Endodermal cell (in vitro differentiated cells): ENCODE measurements around the gene KISS1R. TPM values are rescaled to one million over a fixed set of nuclear protein-coding genes. Genes with fewer than 3 reads are reported as not detected.
"Not testable (repeated sequence)": the region's sequence is repeated elsewhere in the genome, so short reads cannot be mapped to it uniquely, and the experiment has no call there.

Source experiments
- DNase-seq: peaks from one replicate; pipeline ENCODE4 v3.0.0-alpha.2; 2017
- H3K27ac ChIP-seq: 2 replicates; pipeline ENCODE4 v1.5.1; 2013; ENCODE audit warnings: mild to moderate bottlenecking, low read depth, low read length, moderate library complexity
- H3K27me3 ChIP-seq: 2 replicates; pipeline ENCODE4 v1.6.1; 2013; ENCODE audit warnings: mild to moderate bottlenecking, low read length, moderate library complexity; ENCODE audit not compliant: insufficient read depth, control insufficient read depth, poor library complexity, severe bottlenecking
- H3K36me3 ChIP-seq: 2 replicates; pipeline ENCODE4 v1.7.0; 2013; ENCODE audit warnings: mild to moderate bottlenecking, low read length, moderate library complexity; ENCODE audit not compliant: control insufficient read depth, insufficient read depth
- H3K4me1 ChIP-seq: one replicate; pipeline ENCODE4 v1.7.0; 2013; ENCODE audit warnings: low read length; ENCODE audit not compliant: control insufficient read depth, insufficient read depth
- H3K4me3 ChIP-seq: 2 replicates; pipeline ENCODE4 v1.5.1; 2013; ENCODE audit warnings: mild to moderate bottlenecking, low read length, moderate library complexity
- H3K9ac ChIP-seq: 2 replicates; pipeline ENCODE4 v1.6.1; 2013; ENCODE audit warnings: mild to moderate bottlenecking, low read length, moderate library complexity; ENCODE audit not compliant: poor library complexity, severe bottlenecking; ENCODE audit errors: extremely low read depth
- H3K9me3 ChIP-seq: 2 replicates; pipeline ENCODE4 v1.6.1; 2013; ENCODE audit warnings: mild to moderate bottlenecking, low read length, moderate library complexity; ENCODE audit not compliant: control insufficient read depth
- H3K27ac Mint-ChIP-seq: 2 replicates; pipeline ENCODE4 v1.8.0; 2020; ENCODE audit warnings: mixed read lengths
- H3K27me3 Mint-ChIP-seq: 2 replicates; pipeline ENCODE4 v1.8.0; 2021; ENCODE audit warnings: mild to moderate bottlenecking, mixed read lengths; ENCODE audit not compliant: insufficient read depth
- H3K36me3 Mint-ChIP-seq: 2 replicates; pipeline ENCODE4 v1.8.0; 2020; ENCODE audit warnings: low read depth, mixed read lengths
- H3K4me1 Mint-ChIP-seq: 2 replicates; pipeline ENCODE4 v1.8.0; 2020; ENCODE audit warnings: mixed read lengths
- H3K4me3 Mint-ChIP-seq: 2 replicates; pipeline ENCODE4 v1.8.0; 2020; ENCODE audit warnings: mild to moderate bottlenecking, moderate library complexity, mixed read lengths
- H3K9me3 Mint-ChIP-seq: 2 replicates; pipeline ENCODE4 v1.8.0; 2020; ENCODE audit warnings: mild to moderate bottlenecking, mixed read lengths
- CTCF ChIP-seq: fragments of 200-600 bp; sonication (generic); conservative IDR thresholded peaks from 2 replicates; pipeline ENCODE4 v1.5.0; 2021; ENCODE audit warnings: antibody characterized with exemption, mild to moderate bottlenecking
- WGBS, 2 experiments: methylation state at CpG; one replicate each; pipeline versions ENCODE4 v1.1.5 to v1.1.7; 2013; ENCODE audit warnings: missing lambda C conversion rate in 2 of 2, mixed read lengths in 1 of 2; ENCODE audit not compliant: insufficient coverage in 1 of 2, insufficient read length in 1 of 2; 5-methylcytosine and 5-hydroxymethylcytosine counted together
- total RNA-seq, 2 donors: library from RNA; stranded (reverse); fragmentation: NEBNext Ultra II Directional in 1 of 2; extraction: Animal tissue kit (Norgen Biotek cat#: 25700) in 1 of 2; gene quantifications; 2 replicates in 1 of 2; 3 replicates in 1 of 2; pipeline ENCODE4 v1.2.1, GENCODE V29; 2021

KISS1R gene
- total RNA-seq, 2 donors from 2014 or later = 0.73 TPM; not detected in 1

- H3K9me3 Mint-ChIP-seq = no peaks in the 10 kb centered on the region
- no peak for DNase-seq
- H3K4me1 Mint-ChIP-seq = no peaks in the 10 kb centered on the region
- peaks cover 45% of the 10 kb centered on the region for H3K36me3 ChIP-seq
- H3K9ac ChIP-seq = no peak overlapping the region
- no peak for TF ChIP-seq CTCF
- H3K27me3 ChIP-seq = no peaks in the 10 kb centered on the region
- no peak overlapping the region for H3K27ac ChIP-seq
- H3K4me3 Mint-ChIP-seq = no peak overlapping the region
- H3K27me3 Mint-ChIP-seq = no peaks in the 10 kb centered on the region
- H3K4me3 ChIP-seq = no peak overlapping the region
- peaks cover 15% of the 10 kb centered on the region for H3K36me3 Mint-ChIP-seq
- H3K9me3 ChIP-seq = no peaks in the 10 kb centered on the region
- 95 to 98% methylated on average over 26 of the region's 26 CpGs for WGBS, 2 experiments
- no peaks in the 10 kb centered on the region for H3K4me1 ChIP-seq
- H3K27ac Mint-ChIP-seq = no peak overlapping the region
Measured at GRCh38 chr19:889662-890295, 27.4 kb upstream of the KISS1R start.

GRCh38 chr19:890831-891230 is 26.3 kb upstream of the KISS1R start:
- H3K27me3 Mint-ChIP-seq = no peaks in the 10 kb centered on the region

GRCh38 chr19:891421-892200 is 25.5 kb upstream of the KISS1R start:
- 89 to 96% methylated on average over 21 to 42 of the region's 50 CpGs for WGBS, 2 experiments
- H3K4me1 Mint-ChIP-seq, H3K27me3 Mint-ChIP-seq, H3K4me1 ChIP-seq, H3K27ac Mint-ChIP-seq, H3K27ac ChIP-seq, H3K9me3 ChIP-seq, DNase-seq, H3K9me3 Mint-ChIP-seq, H3K27me3 ChIP-seq: not testable (repeated sequence)
- peak overlapping the region; percentile 72 for H3K4me3 Mint-ChIP-seq
- peaks cover 31% of the 10 kb centered on the region for H3K36me3 ChIP-seq
- peak overlapping the region; percentile 89 for H3K4me3 ChIP-seq
- peak overlapping the region; percentile 62 for H3K9ac ChIP-seq
- H3K36me3 Mint-ChIP-seq = peaks cover 18% of the 10 kb centered on the region

More at GRCh38 chr19:890831-891230, 26.3 kb upstream of the KISS1R start:
- Histone ChIP-seq H3K4me3 (no peak overlapping the region), H3K36me3 (peaks cover 39% of the 10 kb centered on the region), H3K9ac (no peak overlapping the region), H3K9me3 (no peaks in the 10 kb centered on the region), H3K27me3 (no peaks in the 10 kb centered on the region), H3K4me1 (no peaks in the 10 kb centered on the region), H3K27ac (no peak overlapping the region)
- Mint-ChIP-seq H3K4me1 (peaks cover 2% of the 10 kb centered on the region), H3K9me3 (no peaks in the 10 kb centered on the region), H3K36me3 (peaks cover 15% of the 10 kb centered on the region), H3K27ac (no peak overlapping the region), H3K4me3 (peak overlapping the region; percentile 46)
- no peak for TF ChIP-seq CTCF
- WGBS, 2 experiments = 94 to 96% methylated on average over 12 to 18 of the region's 18 CpGs
- DNase-seq = peak; percentile 38
